Astrocyte (in vitro differentiated cells and primary cell): Measurements from ENCODE around the gene L1CAM. TPM values are rescaled to one million over a fixed set of nuclear protein-coding genes. Genes with fewer than 3 reads are reported as not detected.

ENCODE experiments used
- DNase-seq: peaks from one replicate; pipeline ENCODE4 v3.0.0-alpha.2; 2010; ENCODE audit warnings: low read depth
- FAIRE-seq: peaks from 2 replicates; lab custom pipeline; 2011; peaks lifted over from hg19 to GRCh38; lab: Jason Lieb, UNC
- H2AFZ ChIP-seq: 2 replicates; pipeline ENCODE4 v1.6.0; 2012; ENCODE audit warnings: low read depth, low read length, inconsistent platforms
- H3K27ac ChIP-seq: 2 replicates; pipeline ENCODE4 v1.5.1; 2011; ENCODE audit warnings: low read depth, low read length, inconsistent platforms
- H3K27me3 ChIP-seq: 2 replicates; pipeline ENCODE4 v1.6.0; 2011; ENCODE audit warnings: low read length, inconsistent platforms; ENCODE audit not compliant: insufficient read depth
- H3K36me3 ChIP-seq: 2 replicates; pipeline ENCODE4 v1.5.1; 2011; ENCODE audit warnings: low read length, inconsistent platforms; ENCODE audit not compliant: insufficient read depth
- H3K4me1 ChIP-seq: 2 replicates; pipeline ENCODE4 v1.5.1; 2011; ENCODE audit warnings: low read length, inconsistent platforms; ENCODE audit not compliant: insufficient read depth
- H3K4me2 ChIP-seq: 2 replicates; pipeline ENCODE4 v1.6.0; 2012; ENCODE audit warnings: low read length, inconsistent platforms
- H3K4me3 ChIP-seq: 2 replicates; pipeline ENCODE4 v1.5.1; 2011; ENCODE audit warnings: low read depth, mild to moderate bottlenecking, low read length, inconsistent platforms; ENCODE audit not compliant: insufficient read depth
- H3K79me2 ChIP-seq: 2 replicates; pipeline ENCODE4 v1.6.0; 2012; ENCODE audit warnings: mild to moderate bottlenecking, low read length, inconsistent platforms; ENCODE audit not compliant: insufficient read depth
- H3K9ac ChIP-seq: 2 replicates; pipeline ENCODE4 v1.6.0; 2012; ENCODE audit warnings: mild to moderate bottlenecking, low read length, inconsistent platforms
- H3K9me3 ChIP-seq: 2 replicates; pipeline ENCODE4 v1.5.1; 2012; ENCODE audit warnings: low read depth, mild to moderate bottlenecking, low read length, inconsistent platforms; ENCODE audit not compliant: insufficient read depth
- H4K20me1 ChIP-seq: 2 replicates; pipeline ENCODE4 v1.6.0; 2012; ENCODE audit warnings: low read length, inconsistent platforms; ENCODE audit not compliant: insufficient read depth
- H3K27ac Mint-ChIP-seq: one replicate; pipeline ENCODE4 v1.8.0; 2021; ENCODE audit warnings: mild to moderate bottlenecking, mixed read lengths; ENCODE audit not compliant: unreplicated experiment
- H3K27me3 Mint-ChIP-seq: one replicate; pipeline ENCODE4 v1.8.0; 2021; ENCODE audit warnings: low read depth, mixed read lengths; ENCODE audit not compliant: unreplicated experiment
- H3K36me3 Mint-ChIP-seq: one replicate; pipeline ENCODE4 v1.8.0; 2021; ENCODE audit warnings: low read depth, mixed read lengths; ENCODE audit not compliant: unreplicated experiment
- H3K4me1 Mint-ChIP-seq: one replicate; pipeline ENCODE4 v1.8.0; 2021; ENCODE audit warnings: low read depth, mixed read lengths; ENCODE audit not compliant: unreplicated experiment
- H3K4me3 Mint-ChIP-seq: one replicate; pipeline ENCODE4 v1.8.0; 2021; ENCODE audit warnings: mild to moderate bottlenecking, moderate library complexity, mixed read lengths; ENCODE audit not compliant: unreplicated experiment
- H3K9me3 Mint-ChIP-seq: one replicate; pipeline ENCODE4 v1.8.0; 2021; ENCODE audit warnings: mild to moderate bottlenecking, mixed read lengths; ENCODE audit not compliant: unreplicated experiment
- EZH2 ChIP-seq: IDR thresholded peaks from 2 replicates; pipeline ENCODE4 v1.6.1; 2012; ENCODE audit warnings: mild to moderate bottlenecking, low read length, inconsistent platforms; ENCODE audit not compliant: insufficient read depth
- total RNA-seq: library from RNA; stranded (reverse); gene quantifications from 2 replicates; pipeline ENCODE4 v1.2.1, GENCODE V29; 2021
- TF ChIP-seq, protein P1 (sequence below): IDR thresholded peaks from 2 replicates; pipeline ENCODE4 v1.5.1; 2011; ENCODE audit warnings: low read depth, mild to moderate bottlenecking, inconsistent platforms, low read length, moderate library complexity; ENCODE audit not compliant: insufficient read depth

L1CAM gene
- total RNA-seq, 1 donor from 2014 or later, result 347 TPM

GRCh38 chrX:153913701-153914100, 27.7 kb upstream of the L1CAM start:
- Mint-ChIP-seq H3K4me3 (no peak overlapping the region), H3K27me3 (peaks cover 6% of the 10 kb centered on the region), H3K36me3 (peaks cover 2% of the 10 kb centered on the region), H3K27ac (no peak overlapping the region), H3K9me3 (no peaks in the 10 kb centered on the region), H3K4me1 (no peaks in the 10 kb centered on the region)
- Histone ChIP-seq H4K20me1 (no peaks in the 10 kb centered on the region), H3K9ac (no peak overlapping the region), H3K9me3 (no peaks in the 10 kb centered on the region), H3K36me3 (no peaks in the 10 kb centered on the region), H2AFZ (no peak overlapping the region), H3K4me1 (no peaks in the 10 kb centered on the region), H3K4me3 (no peak overlapping the region), H3K27ac (no peak overlapping the region), H3K79me2 (no peaks in the 10 kb centered on the region), H3K27me3 (no peaks in the 10 kb centered on the region), H3K4me2 (no peak overlapping the region)
- TF ChIP-seq EZH2, result no peak
- TF ChIP-seq, protein P1, sequence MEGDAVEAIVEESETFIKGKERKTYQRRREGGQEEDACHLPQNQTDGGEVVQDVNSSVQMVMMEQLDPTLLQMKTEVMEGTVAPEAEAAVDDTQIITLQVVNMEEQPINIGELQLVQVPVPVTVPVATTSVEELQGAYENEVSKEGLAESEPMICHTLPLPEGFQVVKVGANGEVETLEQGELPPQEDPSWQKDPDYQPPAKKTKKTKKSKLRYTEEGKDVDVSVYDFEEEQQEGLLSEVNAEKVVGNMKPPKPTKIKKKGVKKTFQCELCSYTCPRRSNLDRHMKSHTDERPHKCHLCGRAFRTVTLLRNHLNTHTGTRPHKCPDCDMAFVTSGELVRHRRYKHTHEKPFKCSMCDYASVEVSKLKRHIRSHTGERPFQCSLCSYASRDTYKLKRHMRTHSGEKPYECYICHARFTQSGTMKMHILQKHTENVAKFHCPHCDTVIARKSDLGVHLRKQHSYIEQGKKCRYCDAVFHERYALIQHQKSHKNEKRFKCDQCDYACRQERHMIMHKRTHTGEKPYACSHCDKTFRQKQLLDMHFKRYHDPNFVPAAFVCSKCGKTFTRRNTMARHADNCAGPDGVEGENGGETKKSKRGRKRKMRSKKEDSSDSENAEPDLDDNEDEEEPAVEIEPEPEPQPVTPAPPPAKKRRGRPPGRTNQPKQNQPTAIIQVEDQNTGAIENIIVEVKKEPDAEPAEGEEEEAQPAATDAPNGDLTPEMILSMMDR, result no peak
- no peak for DNase-seq
- no peak for FAIRE-seq

- Mint-ChIP-seq H3K9me3 (no peaks in the 10 kb centered on the region), H3K4me3 (no peak overlapping the region), H3K27me3 (peaks cover 6% of the 10 kb centered on the region), H3K36me3 (peaks cover 2% of the 10 kb centered on the region), H3K27ac (no peak overlapping the region), H3K4me1 (no peaks in the 10 kb centered on the region)
- Histone ChIP-seq H4K20me1 (no peaks in the 10 kb centered on the region), H3K79me2 (no peaks in the 10 kb centered on the region), H3K4me2 (no peak overlapping the region), H3K27ac (no peak overlapping the region), H3K9me3 (no peaks in the 10 kb centered on the region), H3K9ac (no peak overlapping the region), H3K4me3 (no peak overlapping the region), H3K4me1 (no peaks in the 10 kb centered on the region), H3K27me3 (no peaks in the 10 kb centered on the region), H2AFZ (no peak overlapping the region), H3K36me3 (no peaks in the 10 kb centered on the region)
- TF ChIP-seq, protein P1, result no peak
- no peak for TF ChIP-seq EZH2
- no peak for DNase-seq
- no peak for FAIRE-seq
These were observed 27.2 kb upstream of the L1CAM start for GRCh38 chrX:153913211-153913610.

DNA sequence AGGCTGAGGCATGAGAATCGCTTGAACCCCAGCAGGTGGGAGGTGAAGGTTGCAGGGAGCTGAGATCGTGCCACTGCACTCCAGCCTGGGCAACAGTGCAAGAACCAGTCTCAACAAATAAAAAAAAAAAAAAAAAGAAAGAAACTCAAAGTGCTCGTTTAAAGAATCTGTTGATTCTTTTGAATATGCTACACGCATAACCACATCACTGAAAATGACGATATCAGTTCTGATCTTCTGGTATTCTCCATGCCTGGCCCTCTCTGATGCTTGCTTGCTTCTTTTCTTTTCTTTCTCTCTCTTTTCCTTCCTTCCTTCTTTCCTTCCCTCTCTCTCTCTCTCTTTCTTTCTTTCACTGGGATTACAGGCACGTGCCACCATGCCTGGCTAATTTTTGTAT, 25.8 kb upstream of the L1CAM start:
- H3K4me3 Mint-ChIP-seq, result no peak overlapping the region
- no peaks in the 10 kb centered on the region for H3K4me1 Mint-ChIP-seq
- no peaks in the 10 kb centered on the region for H3K9me3 Mint-ChIP-seq
- Histone ChIP-seq H3K4me3 (no peak overlapping the region), H3K27ac (no peak overlapping the region), H3K4me1 (no peaks in the 10 kb centered on the region), H3K79me2 (no peaks in the 10 kb centered on the region), H3K36me3 (no peaks in the 10 kb centered on the region), H2AFZ (no peak overlapping the region), H3K9me3 (no peaks in the 10 kb centered on the region), H4K20me1 (no peaks in the 10 kb centered on the region), H3K27me3 (no peaks in the 10 kb centered on the region), H3K4me2 (no peak overlapping the region), H3K9ac (no peak overlapping the region)
- TF ChIP-seq, protein P1, result no peak
- TF ChIP-seq EZH2, result no peak
- peaks cover 3% of the 10 kb centered on the region for H3K27me3 Mint-ChIP-seq
- H3K27ac Mint-ChIP-seq, result no peak overlapping the region
- no peak for DNase-seq
- no peak for FAIRE-seq
- no peaks in the 10 kb centered on the region for H3K36me3 Mint-ChIP-seq
